ENCODE data around the gene DOK6. TPM values are rescaled to one million over a fixed set of nuclear protein-coding genes. Genes with fewer than 3 reads are reported as not detected.

The DOK6 gene
- total and polyA plus RNA-seq, 2 of the 13 experiments (the other 11 are each of a cell fraction or from before 2014, with no cell fraction given), result 17.0 to 17.2 TPM

- no peak for TF ChIP-seq ZBED4 (CRISPR knock-in tag; IDR thresholded peaks at IDR 0.05; ENCODE audit: borderline replicate concordance)
- no peak for TF ChIP-seq E2F1 (CRISPR knock-in tag; IDR thresholded peaks at IDR 0.05)
- TF ChIP-seq ZNF800 (CRISPR knock-in tag; IDR thresholded peaks at IDR 0.05), result no peak
- TF ChIP-seq ZNF331 (CRISPR knock-in tag; IDR thresholded peaks at IDR 0.05), result peak; percentile 69; the same call in 1 of the 2 replicates
- peak; percentile 59; the same call in 1 of the 2 replicates for TF ChIP-seq MYC (CRISPR knock-in tag; IDR thresholded peaks at IDR 0.05; ENCODE audit: borderline replicate concordance)
- peak; percentile 90 for TF ChIP-seq HNF4A (CRISPR knock-in tag; IDR thresholded peaks at IDR 0.05)
- TF ChIP-seq ATAD3A (CRISPR knock-in tag; IDR thresholded peaks at IDR 0.05), result no peak
- no peak for TF ChIP-seq KLF15 (CRISPR knock-in tag; IDR thresholded peaks at IDR 0.05; ENCODE audit: borderline replicate concordance)
- TF ChIP-seq MAFK (conservative IDR thresholded peaks at IDR 0.05 in 1 of 2, IDR thresholded peaks at IDR 0.05 in 1 of 2; ENCODE audit: low read length in 2 of 2), result no peak
- TF ChIP-seq SKI (IDR thresholded peaks at IDR 0.05; ENCODE audit: partially characterized antibody), result no peak
- TF ChIP-seq HMGA1 (CRISPR knock-in tag; conservative IDR thresholded peaks at IDR 0.05), result no peak
- no peak for TF ChIP-seq FOXP1 (IDR thresholded peaks at IDR 0.05)
- TF ChIP-seq FOXP1 (CRISPR knock-in tag; IDR thresholded peaks at IDR 0.05), result peak; percentile 79
- peak; percentile 84; the same call in 1 of the 2 replicates for TF ChIP-seq THRA (CRISPR knock-in tag; IDR thresholded peaks at IDR 0.05; ENCODE audit: borderline replicate concordance)
- no peak for TF ChIP-seq ZNF225 (CRISPR knock-in tag; IDR thresholded peaks at IDR 0.05)
Observed at GRCh38 chr18:69752737-69753380, 352.2 kb downstream of the DOK6 start (continued).
